RCC 7860 (cell line): ENCODE measurements around the gene DIP2C.
"Not testable (repeated sequence)": the region's sequence is repeated elsewhere in the genome, so short reads cannot be mapped to it uniquely, and the experiment has no call there.

Experiments used
- DNase-seq: peaks from one replicate; pipeline ENCODE4 v3.0.0-alpha.2; 2015; ENCODE audit warnings: low spot score
- FAIRE-seq: peaks from 2 replicates; lab custom pipeline; 2012; peaks lifted over from hg19 to GRCh38; lab: Jason Lieb, UNC

Gene DIP2C

GRCh38 chr10:689452-690371 is at the start of gene DIP2C:
TSS of gene DIP2C (minus strand) at chr10:689668. CDS start at chr10:689578, 90 bp downstream.
- peak; percentile 37 for DNase-seq
- FAIRE-seq = no peak

GRCh38 chr10:734481-734880 is 45.0 kb upstream of the DIP2C start:
- DNase-seq (no peak), FAIRE-seq (no peak)

- DNase-seq (no peak), FAIRE-seq (no peak)
Measured at GRCh38 chr10:733086-733485, 43.6 kb upstream of the DIP2C start.

GRCh38 chr10:729213-729612 is 39.7 kb upstream of the DIP2C start:
- FAIRE-seq = no peak
- no peak for DNase-seq

GRCh38 chr10:728603-729002 is 39.1 kb upstream of the DIP2C start:
- FAIRE-seq (no peak), DNase-seq (no peak)

GRCh38 chr10:727162-727790 is 37.8 kb upstream of the DIP2C start:
- no peak for FAIRE-seq
- DNase-seq = no peak

GRCh38 chr10:725786-726185 is 36.3 kb upstream of the DIP2C start:
- DNase-seq = no peak
- no peak for FAIRE-seq

GRCh38 chr10:725302-725701 is 35.8 kb upstream of the DIP2C start:
- DNase-seq = no peak
- no peak for FAIRE-seq

- no peak for FAIRE-seq
- no peak for DNase-seq
Measured at GRCh38 chr10:723973-724372, 34.5 kb upstream of the DIP2C start.

- DNase-seq (no peak), FAIRE-seq (no peak)
Measured at GRCh38 chr10:722281-723060, 33.0 kb upstream of the DIP2C start.

GRCh38 chr10:718143-718700 is 28.8 kb upstream of the DIP2C start:
- FAIRE-seq (no peak), DNase-seq (no peak)

- DNase-seq = no peak
- no peak for FAIRE-seq
Measured at GRCh38 chr10:717458-717857, 28.0 kb upstream of the DIP2C start.

- FAIRE-seq (no peak), DNase-seq (no peak)
Measured at GRCh38 chr10:716821-717220, 27.4 kb upstream of the DIP2C start.

GRCh38 chr10:714214-714613 is 24.7 kb upstream of the DIP2C start:
- no peak for FAIRE-seq
- DNase-seq = no peak

- FAIRE-seq (no peak), DNase-seq (no peak)
Measured at GRCh38 chr10:712575-712974, 23.1 kb upstream of the DIP2C start.

GRCh38 chr10:712089-712488 is 22.6 kb upstream of the DIP2C start:
- FAIRE-seq = no peak

GRCh38 chr10:707861-708260 is 18.4 kb upstream of the DIP2C start:
- FAIRE-seq (no peak), DNase-seq (no peak)

More at GRCh38 chr10:712089-712488, 22.6 kb upstream of the DIP2C start:
- DNase-seq = no peak

- DNase-seq (no peak), FAIRE-seq (no peak)
Measured at GRCh38 chr10:707456-707855, 18.0 kb upstream of the DIP2C start.

- DNase-seq (no peak), FAIRE-seq (no peak)
Measured at GRCh38 chr10:703118-703517, 13.7 kb upstream of the DIP2C start.

- not testable (repeated sequence) for DNase-seq, FAIRE-seq
Measured at GRCh38 chr10:700183-700582, 10.7 kb upstream of the DIP2C start.
